Smooth muscle cell (in vitro differentiated cells): ENCODE data around the gene CR1. TPM values are rescaled to one million over a fixed set of nuclear protein-coding genes. Genes with fewer than 3 reads are reported as not detected.

Experiments used
- DNase-seq: peaks from one replicate; lab custom pipeline; 2025; ENCODE audit not compliant: unreplicated experiment; lab: John Stamatoyannopoulos, UW
- H2AFZ ChIP-seq: fragments of 200-600 bp; sonication (generic); 2 replicates; pipeline ENCODE4 v1.6.0; 2016; ENCODE audit warnings: antibody characterized with exemption, low read depth, mild to moderate bottlenecking
- H3F3A ChIP-seq: fragments of 200-600 bp; sonication (generic); 2 replicates; pipeline ENCODE4 v1.6.0; 2017; ENCODE audit warnings: antibody characterized with exemption, low read depth
- H3K27ac ChIP-seq: fragments of 200-600 bp; sonication (generic); 2 replicates; pipeline ENCODE4 v1.5.1; 2016; ENCODE audit warnings: low read depth, mild to moderate bottlenecking
- H3K27me3 ChIP-seq: fragments of 200-600 bp; sonication (generic); 2 replicates; pipeline ENCODE4 v1.6.1; 2016; ENCODE audit warnings: low read depth, mild to moderate bottlenecking
- H3K36me3 ChIP-seq: fragments of 200-600 bp; sonication (generic); 2 replicates; pipeline ENCODE4 v1.5.1; 2016; ENCODE audit warnings: low read depth
- H3K4me1 ChIP-seq: fragments of 200-600 bp; sonication (generic); 2 replicates; pipeline ENCODE4 v1.5.1; 2016; ENCODE audit warnings: low read depth
- H3K4me2 ChIP-seq: fragments of 200-600 bp; sonication (generic); 2 replicates; pipeline ENCODE4 v1.6.0; 2016; ENCODE audit warnings: mild to moderate bottlenecking
- H3K4me3 ChIP-seq: fragments of 200-600 bp; sonication (generic); 2 replicates; pipeline ENCODE4 v1.5.1; 2016; ENCODE audit warnings: mild to moderate bottlenecking
- H3K79me2 ChIP-seq: fragments of 200-600 bp; sonication (generic); 2 replicates; pipeline ENCODE4 v1.6.0; 2016; ENCODE audit warnings: low read depth, mild to moderate bottlenecking
- H3K9ac ChIP-seq: fragments of 200-600 bp; sonication (generic); 2 replicates; pipeline ENCODE4 v1.6.0; 2016; ENCODE audit warnings: low read depth
- H3K9me3 ChIP-seq: fragments of 200-600 bp; sonication (generic); replicated peaks from 2 replicates; pipeline ENCODE4 v1.5.1; 2016; ENCODE audit warnings: low read depth
- H4K20me1 ChIP-seq: fragments of 200-600 bp; sonication (generic); 2 replicates; pipeline ENCODE4 v1.6.0; 2016; ENCODE audit warnings: low read depth
- CTCF ChIP-seq: fragments of 200-600 bp; sonication (generic); IDR thresholded peaks from 2 replicates; pipeline ENCODE4 v1.5.1; 2017; ENCODE audit warnings: borderline replicate concordance, mild to moderate bottlenecking, antibody characterized with exemption; ENCODE audit not compliant: insufficient read depth, poor library complexity, severe bottlenecking
- polyA plus RNA-seq: library from polyadenylated mRNA; unstranded; fragments of >200 nt; fragmentation: Nextera tagmentation; extraction: Ambion mirVana; gene quantifications from 2 replicates; pipeline ENCODE4 v1.2.1, GENCODE V29; 2016
- total RNA-seq: library from RNA; depleted of rRNA; stranded (reverse); fragments of >200 nt; gene quantifications from 2 replicates; pipeline ENCODE4 v1.2.3, GENCODE V29; 2014

Gene CR1
- total and polyA plus RNA-seq, 2 experiments from 2014 or later: 0.25 TPM; not detected in 1

- H3K4me2 ChIP-seq: no peak overlapping the region
- H3K9me3 ChIP-seq: no peaks in the 10 kb centered on the region
- H3K4me1 ChIP-seq: no peaks in the 10 kb centered on the region
- H3F3A ChIP-seq: no peaks in the 10 kb centered on the region
- H3K4me3 ChIP-seq: no peak overlapping the region
- peaks cover 11% of the 10 kb centered on the region for H3K27me3 ChIP-seq
- no peaks in the 10 kb centered on the region for H3K79me2 ChIP-seq
- no peak overlapping the region for H3K9ac ChIP-seq
- no peaks in the 10 kb centered on the region for H3K36me3 ChIP-seq
- no peaks in the 10 kb centered on the region for H4K20me1 ChIP-seq
- no peak for TF ChIP-seq CTCF
- H3K27ac ChIP-seq: no peak overlapping the region
- H2AFZ ChIP-seq: no peak overlapping the region
- DNase-seq: no peak
Measured at GRCh38 chr1:207691010-207691409, 195.1 kb downstream of the CR1 start.

Other genes with a start within 250 kb of the CR1 start
- gene CD55, start 174.5 kb upstream of the CR1 start, total RNA-seq: 38.9 and 46.5 TPM in 2 replicates
- gene CD55, start 174.5 kb upstream of the CR1 start, polyA plus RNA-seq: 23.9 and 27.9 TPM in 2 replicates
- gene CR2, start 41.8 kb upstream of the CR1 start, total RNA-seq: 0.04 TPM in 1 of 2 replicates, not detected in the other
- not detected in 2 replicates for gene CR2, start 41.8 kb upstream of the CR1 start, polyA plus RNA-seq
- not detected in 2 replicates for gene CR1L, start 149.0 kb downstream of the CR1 start, total RNA-seq
- 0.95 TPM in 1 of 2 replicates, not detected in the other for gene CR1L, start 149.0 kb downstream of the CR1 start, polyA plus RNA-seq